Activated naive CD4-positive, alpha-beta T cell treated with anti-CD3 and anti-CD28 coated beads, Interleukin-2, amount 50 U/mL, for 24 hours (primary cell): ENCODE measurements around the gene AMHR2.

Experiments used
- H3K27ac Mint-ChIP-seq: one replicate; pipeline ENCODE4 v1.8.0; 2021; ENCODE audit warnings: mild to moderate bottlenecking, mixed read lengths
- H3K27me3 Mint-ChIP-seq: one replicate; pipeline ENCODE4 v1.8.0; 2021; ENCODE audit warnings: mixed read lengths
- H3K36me3 Mint-ChIP-seq: one replicate; pipeline ENCODE4 v1.8.0; 2021; ENCODE audit warnings: mixed read lengths
- H3K4me1 Mint-ChIP-seq: one replicate; pipeline ENCODE4 v1.8.0; 2021; ENCODE audit warnings: mixed read lengths
- H3K4me3 Mint-ChIP-seq: one replicate; pipeline ENCODE4 v1.8.0; 2021; ENCODE audit warnings: mild to moderate bottlenecking, mixed read lengths
- H3K9me3 Mint-ChIP-seq: one replicate; pipeline ENCODE4 v1.8.0; 2021; ENCODE audit warnings: mixed read lengths

Gene AMHR2

GRCh38 chr12:53479331-53479730, 55.7 kb downstream of the AMHR2 start:
- no peak overlapping the region for H3K4me3 Mint-ChIP-seq
- H3K36me3 Mint-ChIP-seq = peaks cover 10% of the 10 kb centered on the region

GRCh38 chr12:53480491-53481442, 57.1 kb downstream of the AMHR2 start:
- Mint-ChIP-seq H3K4me1 (peaks cover 33% of the 10 kb centered on the region), H3K27ac (no peak overlapping the region), H3K27me3 (no peaks in the 10 kb centered on the region), H3K36me3 (peaks cover 8% of the 10 kb centered on the region), H3K4me3 (no peak overlapping the region), H3K9me3 (no peaks in the 10 kb centered on the region)

More at GRCh38 chr12:53479331-53479730, 55.7 kb downstream of the AMHR2 start:
- no peaks in the 10 kb centered on the region for H3K9me3 Mint-ChIP-seq
- H3K27me3 Mint-ChIP-seq = no peaks in the 10 kb centered on the region
- peaks cover 45% of the 10 kb centered on the region for H3K4me1 Mint-ChIP-seq
- peak overlapping the region; percentile 30 for H3K27ac Mint-ChIP-seq
